Sigmoid colon (tissue), 4 donors: ENCODE data around the gene NFS1.

Experiments used
- EP300 ChIP-seq, 4 donors: sonication (generic); formaldehyde crosslinking; IDR thresholded peaks; one replicate each; pipeline ENCODE4 v1.6.1; 2017; ENCODE audit warnings: antibody characterized with exemption in 4 of 4
- POLR2A ChIP-seq, 2 donors: fragments of 450-650 bp; IDR thresholded peaks; one replicate each; pipeline ENCODE4 v1.6.1; 2016; ENCODE audit warnings: antibody characterized with exemption in 2 of 2, mild to moderate bottlenecking in 2 of 2, moderate library complexity in 2 of 2
- POLR2AphosphoS5 ChIP-seq, 4 donors: sonication (generic); formaldehyde crosslinking; IDR thresholded peaks; one replicate each; pipeline ENCODE4 v1.6.1; 2017; ENCODE audit warnings: antibody characterized with exemption in 4 of 4
- TF ChIP-seq, protein P1 (sequence below), 4 experiments: fragments of 450-650 bp in 3 of 4; fragments of 200-600 bp in 1 of 4; IDR thresholded peaks; one replicate each; pipeline ENCODE4 v1.5.1; 2016 to 2019; ENCODE audit warnings: antibody characterized with exemption in 4 of 4, mild to moderate bottlenecking in 3 of 4, moderate library complexity in 2 of 4

DNA sequence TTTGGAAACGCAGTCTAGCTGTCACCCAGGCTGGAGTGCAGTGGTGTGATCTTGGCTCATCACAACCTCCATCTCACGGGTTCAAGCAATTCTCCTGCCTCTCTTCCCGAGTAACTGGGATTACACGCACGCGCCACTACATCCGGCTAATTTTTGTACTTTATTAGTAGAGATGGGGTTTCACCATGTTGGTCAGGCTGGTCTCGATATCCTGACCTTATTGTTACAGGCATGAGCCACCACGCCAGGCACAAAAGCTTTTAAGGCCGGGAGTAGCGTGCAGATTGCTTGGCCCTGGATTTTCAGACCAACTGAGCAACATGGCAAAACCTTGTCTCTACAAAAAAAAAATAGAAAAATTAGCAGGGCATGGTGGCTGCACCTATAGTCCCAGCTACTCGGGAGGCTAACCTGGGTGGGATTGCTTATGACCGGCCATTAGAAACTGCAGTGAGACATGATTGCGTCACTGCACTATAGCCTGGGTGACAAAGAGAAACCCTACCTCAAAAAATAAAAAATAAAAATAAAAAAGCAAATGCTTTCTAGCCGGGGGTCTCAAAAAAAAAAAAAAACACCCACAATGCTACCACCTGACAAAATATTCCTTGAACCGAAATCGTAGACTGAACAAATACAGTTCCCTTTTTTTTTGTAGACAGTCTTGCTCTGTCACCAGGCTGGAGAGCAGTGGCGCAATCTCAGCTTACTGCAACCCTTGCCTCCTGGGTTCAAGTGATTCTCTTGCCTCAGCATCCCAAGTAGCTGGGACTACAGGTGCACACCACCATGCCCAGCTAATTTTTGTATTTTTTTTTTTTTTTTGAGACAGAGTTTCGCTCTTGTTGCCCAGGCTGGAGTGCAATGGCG is 27.9 kb upstream of the NFS1 start:
- TF ChIP-seq EP300 (IDR thresholded peaks at IDR 0.05) (no peak), POLR2AphosphoS5 (IDR thresholded peaks at IDR 0.05) (no peak), POLR2A (IDR thresholded peaks at IDR 0.05) (no peak)
- TF ChIP-seq, protein P1, sequence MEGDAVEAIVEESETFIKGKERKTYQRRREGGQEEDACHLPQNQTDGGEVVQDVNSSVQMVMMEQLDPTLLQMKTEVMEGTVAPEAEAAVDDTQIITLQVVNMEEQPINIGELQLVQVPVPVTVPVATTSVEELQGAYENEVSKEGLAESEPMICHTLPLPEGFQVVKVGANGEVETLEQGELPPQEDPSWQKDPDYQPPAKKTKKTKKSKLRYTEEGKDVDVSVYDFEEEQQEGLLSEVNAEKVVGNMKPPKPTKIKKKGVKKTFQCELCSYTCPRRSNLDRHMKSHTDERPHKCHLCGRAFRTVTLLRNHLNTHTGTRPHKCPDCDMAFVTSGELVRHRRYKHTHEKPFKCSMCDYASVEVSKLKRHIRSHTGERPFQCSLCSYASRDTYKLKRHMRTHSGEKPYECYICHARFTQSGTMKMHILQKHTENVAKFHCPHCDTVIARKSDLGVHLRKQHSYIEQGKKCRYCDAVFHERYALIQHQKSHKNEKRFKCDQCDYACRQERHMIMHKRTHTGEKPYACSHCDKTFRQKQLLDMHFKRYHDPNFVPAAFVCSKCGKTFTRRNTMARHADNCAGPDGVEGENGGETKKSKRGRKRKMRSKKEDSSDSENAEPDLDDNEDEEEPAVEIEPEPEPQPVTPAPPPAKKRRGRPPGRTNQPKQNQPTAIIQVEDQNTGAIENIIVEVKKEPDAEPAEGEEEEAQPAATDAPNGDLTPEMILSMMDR (IDR thresholded peaks at IDR 0.05) = no peak
